ENCODE measurements around the gene MMP17.

The MMP17 gene

DNA sequence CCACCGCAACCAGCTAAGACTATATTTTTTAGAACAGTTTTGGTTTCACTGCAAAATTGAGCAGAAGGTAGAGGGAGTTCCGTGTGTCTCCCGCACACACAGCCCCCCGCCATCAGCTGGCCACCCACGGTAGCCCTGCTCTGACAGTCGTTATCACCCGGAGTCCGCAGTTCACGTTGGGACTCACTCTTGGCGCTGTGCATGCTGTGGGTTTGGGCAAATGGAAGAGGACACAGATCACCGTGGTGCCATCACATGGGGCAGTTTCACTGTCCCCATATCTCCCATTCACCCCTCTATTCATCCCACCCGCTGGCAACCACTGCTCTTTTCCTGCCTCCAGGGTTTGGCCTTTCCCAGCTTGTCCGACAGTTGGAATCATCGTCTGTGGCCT lies 34.4 kb downstream of the MMP17 start:
- Histone ChIP-seq H3K36me3 (ENCODE audit: control insufficient read depth in 1 of 2, insufficient read depth in 2 of 2, low read length in 2 of 2) (no peaks in the 10 kb centered on the region), H3K9me3 (ENCODE audit: control insufficient read depth in 1 of 2, low read length in 2 of 2) (no peaks in the 10 kb centered on the region), H3K27ac (ENCODE audit: low read length) (no peak overlapping the region), H3K4me1 (ENCODE audit: control insufficient read depth in 1 of 2, insufficient read depth in 2 of 2, low read length in 2 of 2) (peaks cover 0 to 4% of the 10 kb centered on the region in 2 donors), H3K4me3 (ENCODE audit: low read depth in 1 of 2, low read length in 2 of 2) (no peak overlapping the region), H3K27me3 (ENCODE audit: low read depth, low read length) (no peaks in the 10 kb centered on the region)

DNA sequence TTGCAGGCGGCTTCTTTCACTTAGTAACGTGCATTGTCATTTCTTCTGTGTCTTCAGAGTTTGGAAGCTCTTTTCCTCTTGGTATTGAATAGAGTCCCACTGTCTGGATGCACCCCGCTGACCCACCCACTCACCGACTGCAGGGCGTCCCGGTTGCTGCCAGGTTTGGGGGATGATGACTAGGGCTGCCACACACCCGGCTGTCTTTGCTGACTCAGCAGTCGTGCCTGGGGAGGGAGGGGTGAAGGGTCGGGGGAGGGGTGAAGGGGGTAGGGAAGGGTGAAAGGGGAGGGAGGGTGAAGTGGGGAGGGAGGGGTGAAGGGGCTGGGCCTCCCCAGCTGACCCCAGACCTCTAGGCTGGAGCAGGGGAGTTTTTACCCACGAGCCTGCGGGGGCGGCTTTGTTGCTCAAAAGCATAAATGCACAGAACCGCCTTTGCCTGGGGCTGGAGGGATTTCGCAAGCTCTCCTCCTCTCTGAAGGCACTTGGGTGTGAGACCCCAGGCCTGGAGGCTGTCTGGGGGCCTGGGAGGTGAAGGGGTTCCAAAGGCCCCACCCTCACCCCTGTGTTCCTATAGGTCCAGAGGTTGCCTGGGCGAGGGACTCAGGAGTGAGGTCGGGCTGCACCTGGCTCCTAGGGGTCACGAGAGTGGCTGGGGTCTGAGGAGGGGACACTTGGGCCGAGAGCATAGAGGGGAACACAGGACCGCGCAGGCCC lies 35.0 kb downstream of the MMP17 start:
- Histone ChIP-seq H3K27ac (ENCODE audit: low read length) (no peak overlapping the region), H3K9me3 (ENCODE audit: control insufficient read depth in 1 of 2, low read length in 2 of 2) (no peaks in the 10 kb centered on the region), H3K36me3 (ENCODE audit: control insufficient read depth in 1 of 2, insufficient read depth in 2 of 2, low read length in 2 of 2) (no peaks in the 10 kb centered on the region), H3K4me3 (ENCODE audit: low read depth in 1 of 2, low read length in 2 of 2) (no peak overlapping the region), H3K4me1 (ENCODE audit: control insufficient read depth in 1 of 2, insufficient read depth in 2 of 2, low read length in 2 of 2) (peaks cover 0 to 4% of the 10 kb centered on the region in 2 donors), H3K27me3 (ENCODE audit: low read depth, low read length) (no peaks in the 10 kb centered on the region)

GRCh38 chr12:131863711-131864396 lies 35.7 kb downstream of the MMP17 start:
- no peaks in the 10 kb centered on the region for H3K9me3 ChIP-seq (ENCODE audit: control insufficient read depth in 1 of 2, low read length in 2 of 2)

DNA sequence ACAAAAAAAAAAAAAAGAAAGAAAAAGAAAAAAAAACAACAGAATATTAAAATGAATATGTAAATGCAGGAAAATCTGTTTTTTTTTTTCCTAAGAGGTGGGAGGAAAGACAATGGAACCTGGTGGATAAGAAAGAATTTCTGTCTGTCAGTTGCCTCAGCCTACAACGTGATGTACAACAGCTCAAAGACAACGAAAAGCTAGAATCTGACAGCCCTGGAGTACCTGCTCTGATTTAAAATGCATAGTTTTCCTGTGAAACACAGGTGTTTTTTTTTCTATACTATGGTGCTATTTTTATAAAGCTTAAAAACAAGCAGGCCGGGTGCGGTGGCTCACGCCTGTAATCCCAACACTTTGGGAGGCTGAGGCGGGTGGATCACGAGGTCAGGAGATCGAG lies 36.3 kb downstream of the MMP17 start:
- Histone ChIP-seq H3K36me3 (ENCODE audit: control insufficient read depth in 1 of 2, insufficient read depth in 2 of 2, low read length in 2 of 2) (no peaks in the 10 kb centered on the region), H3K9me3 (ENCODE audit: control insufficient read depth in 1 of 2, low read length in 2 of 2) (no peaks in the 10 kb centered on the region), H3K27me3 (ENCODE audit: low read depth, low read length) (no peaks in the 10 kb centered on the region), H3K4me3 (ENCODE audit: low read depth in 1 of 2, low read length in 2 of 2) (no peak overlapping the region), H3K4me1 (ENCODE audit: control insufficient read depth in 1 of 2, insufficient read depth in 2 of 2, low read length in 2 of 2) (peaks cover 0 to 4% of the 10 kb centered on the region in 2 donors), H3K27ac (ENCODE audit: low read length) (no peak overlapping the region)

More at GRCh38 chr12:131863711-131864396, 35.7 kb downstream of the MMP17 start:
- no peaks in the 10 kb centered on the region for H3K36me3 ChIP-seq (ENCODE audit: control insufficient read depth in 1 of 2, insufficient read depth in 2 of 2, low read length in 2 of 2)
- no peak overlapping the region for H3K4me3 ChIP-seq (ENCODE audit: low read depth in 1 of 2, low read length in 2 of 2)
- no peak overlapping the region for H3K27ac ChIP-seq (ENCODE audit: low read length)
- no peaks in the 10 kb centered on the region for H3K27me3 ChIP-seq (ENCODE audit: low read depth, low read length)
- H3K4me1 ChIP-seq (ENCODE audit: control insufficient read depth in 1 of 2, insufficient read depth in 2 of 2, low read length in 2 of 2) = peaks cover 0 to 4% of the 10 kb centered on the region in 2 donors

GRCh38 chr12:131865180-131865875 lies 37.1 kb downstream of the MMP17 start:
- no peak overlapping the region for H3K4me3 ChIP-seq (ENCODE audit: low read depth in 1 of 2, low read length in 2 of 2)
- H3K27me3 ChIP-seq (ENCODE audit: low read depth, low read length) = no peaks in the 10 kb centered on the region
- H3K27ac ChIP-seq (ENCODE audit: low read length) = no peak overlapping the region
- H3K4me1 ChIP-seq (ENCODE audit: control insufficient read depth in 1 of 2, insufficient read depth in 2 of 2, low read length in 2 of 2) = peaks cover 0 to 2% of the 10 kb centered on the region in 2 donors
- H3K9me3 ChIP-seq (ENCODE audit: control insufficient read depth in 1 of 2, low read length in 2 of 2) = no peaks in the 10 kb centered on the region
- no peaks in the 10 kb centered on the region for H3K36me3 ChIP-seq (ENCODE audit: control insufficient read depth in 1 of 2, insufficient read depth in 2 of 2, low read length in 2 of 2)

DNA sequence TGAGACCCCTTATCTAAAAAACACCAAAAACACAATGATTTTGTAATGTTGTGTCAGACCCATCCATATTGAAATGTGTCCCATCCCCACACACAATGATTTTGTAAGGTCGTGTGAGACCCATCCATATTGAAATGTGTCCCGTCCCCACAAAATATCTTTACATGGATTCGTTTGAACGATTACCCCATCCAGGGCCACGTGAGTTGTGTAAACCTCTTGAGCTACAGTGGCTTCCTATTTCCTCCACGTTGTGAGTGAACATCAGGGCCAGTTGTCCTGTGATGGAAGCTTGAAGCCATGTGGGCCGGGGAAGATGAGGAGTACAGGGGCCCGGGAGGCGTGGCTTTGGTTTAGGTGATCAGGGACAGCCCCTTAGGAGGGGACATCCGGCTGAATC lies 39.3 kb downstream of the MMP17 start:
- H3K27ac ChIP-seq (ENCODE audit: low read length) = no peak overlapping the region
- no peak overlapping the region for H3K4me3 ChIP-seq (ENCODE audit: low read depth in 1 of 2, low read length in 2 of 2)
- H3K36me3 ChIP-seq (ENCODE audit: control insufficient read depth in 1 of 2, insufficient read depth in 2 of 2, low read length in 2 of 2) = no peaks in the 10 kb centered on the region
- H3K9me3 ChIP-seq (ENCODE audit: control insufficient read depth in 1 of 2, low read length in 2 of 2) = no peaks in the 10 kb centered on the region
- no peaks in the 10 kb centered on the region for H3K4me1 ChIP-seq (ENCODE audit: control insufficient read depth in 1 of 2, insufficient read depth in 2 of 2, low read length in 2 of 2)
- H3K27me3 ChIP-seq (ENCODE audit: low read depth, low read length) = no peaks in the 10 kb centered on the region

DNA sequence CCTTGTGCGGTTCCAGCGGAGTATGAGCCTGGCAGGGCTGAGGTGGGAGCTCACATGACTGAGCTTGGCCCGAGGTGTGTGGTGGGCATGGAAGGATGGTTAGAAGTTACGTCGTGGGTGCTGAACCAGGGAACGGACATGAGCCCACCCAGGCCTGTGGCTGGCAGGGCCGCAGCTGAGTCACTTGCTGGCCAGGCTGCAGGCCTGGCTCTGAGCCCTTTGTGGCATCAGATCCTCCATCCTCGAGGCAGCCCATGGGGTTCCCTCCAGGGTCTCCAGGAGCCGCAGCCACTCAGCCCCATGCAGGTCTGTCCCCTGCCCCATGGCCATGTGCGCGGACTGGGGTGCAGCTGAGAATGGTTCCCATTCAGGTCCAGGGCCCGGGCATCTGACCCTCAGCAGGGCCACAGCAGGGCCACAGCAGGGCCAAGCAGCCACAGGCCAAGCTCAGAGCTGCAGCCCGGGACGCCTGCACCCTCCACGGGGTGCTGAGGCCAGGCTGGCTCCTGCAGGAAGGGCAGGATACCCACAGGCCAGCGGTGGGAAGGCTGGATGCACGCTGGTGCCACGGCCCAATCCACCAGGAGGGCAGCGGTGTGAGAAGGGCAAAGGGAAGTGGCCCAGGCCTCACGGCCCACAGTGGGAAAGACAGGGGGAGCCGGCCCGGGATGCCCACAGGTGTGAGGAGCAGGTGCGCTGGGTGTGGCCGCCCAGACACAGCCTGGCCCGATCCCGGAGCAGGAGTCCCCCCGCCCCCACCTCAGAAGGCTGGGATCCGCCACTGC lies 39.9 kb downstream of the MMP17 start:
- no peak overlapping the region for H3K27ac ChIP-seq (ENCODE audit: low read length)
- H3K9me3 ChIP-seq (ENCODE audit: control insufficient read depth in 1 of 2, low read length in 2 of 2) = no peaks in the 10 kb centered on the region

DNA sequence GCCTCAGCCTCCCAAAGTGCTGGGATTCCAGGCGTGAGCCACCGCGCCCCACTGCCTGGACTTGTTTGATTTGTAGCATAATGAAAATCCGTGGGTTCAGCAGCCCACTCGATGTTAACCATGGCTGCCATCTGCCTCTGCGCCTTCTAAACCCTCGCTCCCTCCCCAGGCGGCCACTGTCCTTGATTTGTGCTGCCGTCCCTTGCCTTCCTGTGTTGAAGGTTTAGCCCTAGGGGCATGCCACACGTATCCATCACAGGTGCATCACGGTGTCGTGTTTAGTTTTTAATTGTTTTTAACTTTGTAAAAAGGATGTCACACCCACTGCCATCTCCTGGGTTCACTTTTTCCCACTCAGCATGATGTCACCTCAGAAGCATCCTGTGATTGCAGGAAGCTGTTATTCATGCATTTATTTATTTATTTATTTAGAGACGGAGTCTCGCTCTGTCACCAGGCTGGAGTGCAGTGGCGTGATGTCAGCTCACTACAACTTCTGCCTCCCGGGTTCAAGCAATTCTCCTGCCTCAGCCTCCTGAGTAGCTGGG lies 41.8 kb downstream of the MMP17 start:
- Histone ChIP-seq H3K4me3 (ENCODE audit: low read depth in 1 of 2, low read length in 2 of 2) (no peak overlapping the region), H3K9me3 (ENCODE audit: control insufficient read depth in 1 of 2, low read length in 2 of 2) (no peaks in the 10 kb centered on the region), H3K27me3 (ENCODE audit: low read depth, low read length) (no peaks in the 10 kb centered on the region), H3K27ac (ENCODE audit: low read length) (no peak overlapping the region), H3K36me3 (ENCODE audit: control insufficient read depth in 1 of 2, insufficient read depth in 2 of 2, low read length in 2 of 2) (no peaks in the 10 kb centered on the region), H3K4me1 (ENCODE audit: control insufficient read depth in 1 of 2, insufficient read depth in 2 of 2, low read length in 2 of 2) (no peaks in the 10 kb centered on the region)

More for the DNA sequence above, 39.9 kb downstream of the MMP17 start:
- H3K27me3 ChIP-seq (ENCODE audit: low read depth, low read length) = no peaks in the 10 kb centered on the region
- H3K4me3 ChIP-seq (ENCODE audit: low read depth in 1 of 2, low read length in 2 of 2) = no peak overlapping the region
- H3K36me3 ChIP-seq (ENCODE audit: control insufficient read depth in 1 of 2, insufficient read depth in 2 of 2, low read length in 2 of 2) = no peaks in the 10 kb centered on the region
- no peaks in the 10 kb centered on the region for H3K4me1 ChIP-seq (ENCODE audit: control insufficient read depth in 1 of 2, insufficient read depth in 2 of 2, low read length in 2 of 2)

DNA sequence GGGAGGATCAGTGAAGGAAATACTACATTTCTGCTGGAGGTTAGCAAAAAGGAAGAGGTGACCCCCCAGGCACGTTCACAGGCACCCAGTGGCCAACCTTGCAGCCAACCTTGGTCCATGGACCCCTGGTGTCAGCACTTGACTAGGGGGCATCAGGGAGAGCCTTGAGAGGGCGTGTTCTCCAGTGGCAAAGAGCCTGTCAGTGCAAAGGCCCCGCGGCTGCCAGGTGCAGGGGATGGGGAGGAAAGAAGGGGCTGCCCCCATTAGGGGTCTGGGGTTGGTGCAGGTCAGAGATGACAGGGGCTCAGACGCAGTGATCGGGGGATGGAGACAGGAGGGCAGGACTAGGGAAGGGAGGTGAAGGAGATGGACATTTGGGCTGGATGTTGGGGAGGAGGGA lies 43.5 kb downstream of the MMP17 start:
- H3K36me3 ChIP-seq (ENCODE audit: control insufficient read depth in 1 of 2, insufficient read depth in 2 of 2, low read length in 2 of 2) = no peaks in the 10 kb centered on the region
- no peak overlapping the region for H3K4me3 ChIP-seq (ENCODE audit: low read depth in 1 of 2, low read length in 2 of 2)

GRCh38 chr12:131872154-131873051 lies 44.2 kb downstream of the MMP17 start:
- Histone ChIP-seq H3K27ac (ENCODE audit: low read length) (no peak overlapping the region), H3K9me3 (ENCODE audit: control insufficient read depth in 1 of 2, low read length in 2 of 2) (no peaks in the 10 kb centered on the region), H3K4me3 (ENCODE audit: low read depth in 1 of 2, low read length in 2 of 2) (no peak overlapping the region)

More for the DNA sequence above, 43.5 kb downstream of the MMP17 start:
- no peak overlapping the region for H3K27ac ChIP-seq (ENCODE audit: low read length)
- H3K9me3 ChIP-seq (ENCODE audit: control insufficient read depth in 1 of 2, low read length in 2 of 2) = no peaks in the 10 kb centered on the region
- H3K27me3 ChIP-seq (ENCODE audit: low read depth, low read length) = no peaks in the 10 kb centered on the region
- H3K4me1 ChIP-seq (ENCODE audit: control insufficient read depth in 1 of 2, insufficient read depth in 2 of 2, low read length in 2 of 2) = no peaks in the 10 kb centered on the region

More at GRCh38 chr12:131872154-131873051, 44.2 kb downstream of the MMP17 start:
- H3K36me3 ChIP-seq (ENCODE audit: control insufficient read depth in 1 of 2, insufficient read depth in 2 of 2, low read length in 2 of 2) = no peaks in the 10 kb centered on the region
- H3K4me1 ChIP-seq (ENCODE audit: control insufficient read depth in 1 of 2, insufficient read depth in 2 of 2, low read length in 2 of 2) = no peaks in the 10 kb centered on the region
- H3K27me3 ChIP-seq (ENCODE audit: low read depth, low read length) = no peaks in the 10 kb centered on the region

All from muscle layer of duodenum (tissue), 2 donors.